C4-2B (cell line): Measurements from ENCODE around the gene LCN15.

Source experiments
- H3K27ac ChIP-seq: fragments of 450-650 bp; 2 replicates; pipeline ENCODE4 v1.5.1; 2017
- CTCF ChIP-seq: fragments of 450-650 bp; conservative IDR thresholded peaks from 2 replicates; pipeline ENCODE4 v1.5.1; 2017; ENCODE audit warnings: mild to moderate bottlenecking
- ZFX ChIP-seq: fragments of 450-650 bp; IDR thresholded peaks from 2 replicates; pipeline ENCODE4 v1.6.1; 2017

LCN15 gene

GRCh38 chr9:136796238-136796774 is 32.0 kb upstream of the LCN15 start, which contains the start of gene CCDC183:
TSS of gene CCDC183 (plus strand) at chr9:136796338. CDS start at chr9:136796398, 60 bp downstream.
- TF ChIP-seq ZFX (no peak), CTCF (no peak)
- peak within 1 kb of the TSS; percentile 26 for H3K27ac ChIP-seq

- TF ChIP-seq ZFX = no peak
- TF ChIP-seq CTCF = no peak
- H3K27ac ChIP-seq = peak overlapping the region; percentile 26; the same call in 1 of the 2 replicates
These were observed 30.7 kb upstream of the LCN15 start for GRCh38 chr9:136795000-136795348.

- no peak for TF ChIP-seq CTCF
- no peak for TF ChIP-seq ZFX
- no peak overlapping the region for H3K27ac ChIP-seq
These were observed 30.1 kb upstream of the LCN15 start for GRCh38 chr9:136794281-136794999.

- no peak overlapping the region for H3K27ac ChIP-seq
- TF ChIP-seq ZFX = no peak
- no peak for TF ChIP-seq CTCF
These were observed 29.0 kb upstream of the LCN15 start for GRCh38 chr9:136793086-136793946.

- TF ChIP-seq CTCF (no peak), ZFX (no peak)
- H3K27ac ChIP-seq = peak overlapping the region; percentile 97
These were observed 28.2 kb upstream of the LCN15 start for GRCh38 chr9:136792321-136793085.

GRCh38 chr9:136791516-136792276 is 27.4 kb upstream of the LCN15 start:
- peak overlapping the region; percentile 97 for H3K27ac ChIP-seq
- peak; percentile 100 for TF ChIP-seq CTCF
- no peak for TF ChIP-seq ZFX
